Osteocyte (in vitro differentiated cells): ENCODE results near the gene USP15. TPM values are rescaled to one million over a fixed set of nuclear protein-coding genes. Genes with fewer than 3 reads are reported as not detected.
A peak's percentile ranks its signal among the peaks of the same experiment; 100 is the strongest.
"Not testable (repeated sequence)": the region's sequence is repeated elsewhere in the genome, so short reads cannot be mapped to it uniquely, and the experiment has no call there.

Source experiments
- DNase-seq: peaks from one replicate; pipeline ENCODE4 v3.0.0; 2021; ENCODE audit warnings: mixed read lengths; ENCODE audit not compliant: unreplicated experiment; ENCODE audit errors: extremely low spot score
- H3K27ac Mint-ChIP-seq: one replicate; pipeline ENCODE4 v1.8.0; 2021; ENCODE audit warnings: mild to moderate bottlenecking, mixed read lengths; ENCODE audit not compliant: unreplicated experiment
- H3K27me3 Mint-ChIP-seq: one replicate; pipeline ENCODE4 v1.8.0; 2021; ENCODE audit warnings: mixed read lengths; ENCODE audit not compliant: unreplicated experiment
- H3K36me3 Mint-ChIP-seq: one replicate; pipeline ENCODE4 v1.8.0; 2021; ENCODE audit warnings: mixed read lengths; ENCODE audit not compliant: unreplicated experiment
- H3K4me1 Mint-ChIP-seq: one replicate; pipeline ENCODE4 v1.8.0; 2021; ENCODE audit warnings: mixed read lengths; ENCODE audit not compliant: unreplicated experiment
- H3K4me3 Mint-ChIP-seq: one replicate; pipeline ENCODE4 v1.8.0; 2021; ENCODE audit warnings: mild to moderate bottlenecking, moderate library complexity, mixed read lengths; ENCODE audit not compliant: unreplicated experiment
- H3K9me3 Mint-ChIP-seq: one replicate; pipeline ENCODE4 v1.8.0; 2021; ENCODE audit warnings: mixed read lengths; ENCODE audit not compliant: unreplicated experiment
- CTCF ChIP-seq: fragments of 200-600 bp; sonication (generic); IDR thresholded peaks from 2 replicates; pipeline ENCODE4 v1.5.0; 2021; ENCODE audit warnings: antibody characterized with exemption, mild to moderate bottlenecking, moderate library complexity
- total RNA-seq: library from RNA; stranded (reverse); gene quantifications from 2 replicates; pipeline ENCODE4 v1.2.1, GENCODE V29; 2021

Gene USP15
- total RNA-seq, 1 donor from 2014 or later, result 45.0 TPM

- no peak for DNase-seq
- no peak overlapping the region for H3K27ac Mint-ChIP-seq
These were observed 178.0 kb downstream of the USP15 start for GRCh38 chr12:62438098-62438692.

GRCh38 chr12:62446754-62447452 is 186.7 kb downstream of the USP15 start:
- Mint-ChIP-seq H3K36me3 (no peaks in the 10 kb centered on the region), H3K4me1 (no peaks in the 10 kb centered on the region), H3K4me3 (no peak overlapping the region), H3K9me3 (peaks cover 24% of the 10 kb centered on the region), H3K27ac (no peak overlapping the region), H3K27me3 (peaks cover 20% of the 10 kb centered on the region)
- TF ChIP-seq CTCF, result no peak
- no peak for DNase-seq

More at GRCh38 chr12:62438098-62438692, 178.0 kb downstream of the USP15 start:
- peaks cover 24% of the 10 kb centered on the region for H3K9me3 Mint-ChIP-seq
- H3K4me1 Mint-ChIP-seq, result peaks cover 14% of the 10 kb centered on the region
- H3K4me3 Mint-ChIP-seq, result no peak overlapping the region
- H3K36me3 Mint-ChIP-seq, result peaks cover 2% of the 10 kb centered on the region
- H3K27me3 Mint-ChIP-seq, result peaks cover 22% of the 10 kb centered on the region
- peak; percentile 76 for TF ChIP-seq CTCF

GRCh38 chr12:62448436-62448835 is 188.2 kb downstream of the USP15 start:
- TF ChIP-seq CTCF, result no peak
- Mint-ChIP-seq H3K27me3 (peaks cover 17% of the 10 kb centered on the region), H3K27ac (no peak overlapping the region), H3K36me3 (no peaks in the 10 kb centered on the region), H3K4me1 (no peaks in the 10 kb centered on the region), H3K4me3 (no peak overlapping the region), H3K9me3 (peaks cover 10% of the 10 kb centered on the region)
- DNase-seq, result no peak

GRCh38 chr12:62455429-62455828 is 195.2 kb downstream of the USP15 start:
- H3K36me3 Mint-ChIP-seq, DNase-seq, H3K4me1 Mint-ChIP-seq, H3K4me3 Mint-ChIP-seq, H3K9me3 Mint-ChIP-seq, H3K27ac Mint-ChIP-seq: not testable (repeated sequence)
- peaks cover 15% of the 10 kb centered on the region for H3K27me3 Mint-ChIP-seq

GRCh38 chr12:62458626-62459025 is 198.4 kb downstream of the USP15 start:
- Mint-ChIP-seq H3K4me3 (no peak overlapping the region), H3K27me3 (peaks cover 3% of the 10 kb centered on the region), H3K36me3 (peaks cover 2% of the 10 kb centered on the region), H3K9me3 (peaks cover 14% of the 10 kb centered on the region), H3K27ac (no peak overlapping the region), H3K4me1 (no peaks in the 10 kb centered on the region)
- no peak for TF ChIP-seq CTCF
- DNase-seq, result no peak
